ENCODE data around the gene DGKA. TPM values are rescaled to one million over a fixed set of nuclear protein-coding genes. Genes with fewer than 3 reads are reported as not detected.
"Not testable (repeated sequence)": the region's sequence is repeated elsewhere in the genome, so short reads cannot be mapped to it uniquely, and the experiment has no call there.

The DGKA gene
- total RNA-seq: 100 to 1,000 TPM; 541 to 575 TPM

- POLR2A ChIA-PET: interaction anchor here (0.6 to 8.9 kb wide), 16 partner anchors 10 to 754 kb away, joined by 3 to 139 read pairs (median 4); partner anchors contain the start of genes DNAJC14, ORMDL2, RAB5B and RDH5
- H3K4me1 Mint-ChIP-seq (ENCODE audit: low read depth): peaks cover 46% of the 10 kb centered on the region
These were observed at the start of gene DGKA for GRCh38 chr12:55930771-55931316. Gene DGKA (plus strand): TSS chr12:55931162. CDS start chr12:55936504, 5,342 bp downstream.

DNA sequence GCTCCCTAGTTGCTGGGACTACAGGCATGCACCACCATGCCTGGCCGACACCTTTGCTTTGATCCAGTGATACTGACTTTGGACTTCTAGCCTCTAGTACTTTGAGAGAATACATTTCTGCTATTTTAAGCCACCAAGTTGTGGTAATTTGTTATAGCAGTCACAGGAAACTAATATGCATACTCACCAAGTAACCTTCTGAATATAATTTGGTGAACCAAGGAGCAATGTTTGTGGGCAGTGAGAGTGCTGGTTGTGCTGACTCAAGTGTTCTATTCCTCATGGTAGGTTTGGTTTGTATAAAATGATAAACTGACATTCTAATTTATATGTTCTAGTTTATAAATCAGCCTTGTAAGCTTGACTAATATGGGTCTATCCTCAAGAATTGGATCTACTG is 45.8 kb upstream of the DGKA start:
- peak; percentile 36 for ATAC-seq
- DNase-seq: no peak
- H3K27me3 Mint-ChIP-seq (ENCODE audit: low read depth): no peaks in the 10 kb centered on the region
- H3K4me3 Mint-ChIP-seq: no peak overlapping the region
- H3K9me3 Mint-ChIP-seq (ENCODE audit: insufficient read depth): no peaks in the 10 kb centered on the region
- peaks cover 17% of the 10 kb centered on the region for H3K4me1 Mint-ChIP-seq (ENCODE audit: low read depth)
- H3K36me3 Mint-ChIP-seq (ENCODE audit: low read depth): no peaks in the 10 kb centered on the region
- POLR2A ChIA-PET: no interaction called here
- no peak overlapping the region for H3K27ac Mint-ChIP-seq
- CTCF ChIA-PET: no interaction called here

More at GRCh38 chr12:55930771-55931316, at the start of gene DGKA:
- CTCF ChIA-PET: interaction anchor here (0.9 to 2.8 kb wide), 14 partner anchors 9 to 193 kb away, joined by 3 to 18 read pairs (median 4); partner anchors contain the start of genes DNAJC14, ORMDL2, RAB5B and SARNP
- ATAC-seq (peak; percentile 41), DNase-seq (peak; percentile 92)
- Mint-ChIP-seq H3K27ac (peak within 1 kb of the TSS; percentile 99), H3K9me3 (ENCODE audit: insufficient read depth) (no peaks in the 10 kb centered on the region), H3K27me3 (ENCODE audit: low read depth) (no peaks in the 10 kb centered on the region), H3K36me3 (ENCODE audit: low read depth) (peaks cover 66% of the 10 kb centered on the region), H3K4me3 (peak within 1 kb of the TSS; percentile 95)

GRCh38 chr12:55891310-55891709 is 39.7 kb upstream of the DGKA start:
- DNase-seq: no peak
- Mint-ChIP-seq H3K9me3 (ENCODE audit: insufficient read depth) (no peaks in the 10 kb centered on the region), H3K36me3 (ENCODE audit: low read depth) (no peaks in the 10 kb centered on the region), H3K4me1 (ENCODE audit: low read depth) (no peaks in the 10 kb centered on the region), H3K27me3 (ENCODE audit: low read depth) (no peaks in the 10 kb centered on the region), H3K4me3 (no peak overlapping the region), H3K27ac (no peak overlapping the region)
- no peak for ATAC-seq
- ChIA-PET CTCF (no interaction called here), POLR2A (no interaction called here)

DNA sequence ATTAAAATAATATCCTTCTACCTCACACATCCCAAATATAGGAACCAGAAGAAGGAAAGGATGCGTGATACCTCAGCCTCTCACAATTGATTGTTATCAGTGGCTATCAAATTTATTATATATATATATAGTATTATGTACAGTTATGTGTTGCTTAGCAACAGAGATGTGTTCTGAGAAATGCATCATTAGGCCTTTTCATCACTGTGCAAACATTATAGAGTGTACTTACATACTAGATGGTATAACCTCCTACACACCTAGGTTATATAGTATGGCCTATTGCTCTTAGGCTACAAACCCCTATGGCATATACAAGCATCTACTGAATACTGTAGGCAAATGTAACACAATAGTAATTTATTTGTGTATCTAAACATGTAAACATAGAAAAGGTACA is 37.2 kb upstream of the DGKA start:
- CTCF ChIA-PET: no interaction called here
- ATAC-seq (no peak), DNase-seq (no peak)
- no peaks in the 10 kb centered on the region for H3K36me3 Mint-ChIP-seq (ENCODE audit: low read depth)
- no peaks in the 10 kb centered on the region for H3K9me3 Mint-ChIP-seq (ENCODE audit: insufficient read depth)
- H3K4me3 Mint-ChIP-seq: no peak overlapping the region
- no peak overlapping the region for H3K27ac Mint-ChIP-seq
- H3K4me1 Mint-ChIP-seq (ENCODE audit: low read depth): no peaks in the 10 kb centered on the region
- H3K27me3 Mint-ChIP-seq (ENCODE audit: low read depth): no peaks in the 10 kb centered on the region
- POLR2A ChIA-PET: no interaction called here

GRCh38 chr12:55899082-55899481 is 31.9 kb upstream of the DGKA start:
- ChIA-PET POLR2A (interaction anchor here (0.7 kb wide), 1 partner anchor 26 kb away, joined by 3 read pairs; no protein-coding TSS in a partner anchor), CTCF (interaction anchor here (0.8 to 1.5 kb wide), 4 partner anchors 12 to 156 kb away, joined by 3 to 4 read pairs (median 3); partner anchors contain the start of gene ORMDL2)
- Mint-ChIP-seq H3K27ac (peak overlapping the region; percentile 2), H3K36me3 (ENCODE audit: low read depth) (peaks cover 25% of the 10 kb centered on the region), H3K27me3 (ENCODE audit: low read depth) (no peaks in the 10 kb centered on the region), H3K9me3 (ENCODE audit: insufficient read depth) (no peaks in the 10 kb centered on the region), H3K4me3 (no peak overlapping the region), H3K4me1 (ENCODE audit: low read depth) (peaks cover 2% of the 10 kb centered on the region)
- ATAC-seq: no peak
- DNase-seq: no peak

GRCh38 chr12:55901881-55902490 is 29.0 kb upstream of the DGKA start:
- CTCF ChIA-PET: interaction anchor here (1.3 kb wide), 1 partner anchor 24 kb away, joined by 3 read pairs; no protein-coding TSS in a partner anchor
- Mint-ChIP-seq H3K36me3 (ENCODE audit: low read depth) (peaks cover 25% of the 10 kb centered on the region), H3K9me3 (ENCODE audit: insufficient read depth) (no peaks in the 10 kb centered on the region), H3K27me3 (ENCODE audit: low read depth) (no peaks in the 10 kb centered on the region), H3K27ac (no peak overlapping the region), H3K4me3 (no peak overlapping the region), H3K4me1 (ENCODE audit: low read depth) (peaks cover 2% of the 10 kb centered on the region)
- no peak for ATAC-seq
- POLR2A ChIA-PET: no interaction called here
- no peak for DNase-seq

DNA sequence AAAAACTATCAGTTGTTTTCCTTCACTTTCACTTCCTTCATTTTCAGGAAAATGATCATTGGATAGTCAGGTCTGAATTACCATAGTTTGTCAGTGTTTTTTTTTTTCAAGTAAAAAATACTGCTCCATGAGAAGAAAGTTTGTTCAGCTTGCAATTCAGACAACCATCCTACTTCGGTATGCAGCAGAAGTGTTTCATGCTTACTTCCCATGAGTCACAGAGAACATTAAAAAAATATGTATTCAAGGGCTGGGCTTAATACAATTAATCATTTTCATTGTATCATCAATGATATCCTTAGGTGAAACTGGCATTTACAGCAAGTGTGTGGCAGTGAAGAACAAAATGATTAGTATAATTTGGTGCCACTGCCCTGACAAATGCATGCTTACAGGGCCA is 24.9 kb upstream of the DGKA start:
- Mint-ChIP-seq H3K27me3 (ENCODE audit: low read depth) (no peaks in the 10 kb centered on the region), H3K4me3 (no peak overlapping the region), H3K27ac (no peak overlapping the region), H3K36me3 (ENCODE audit: low read depth) (peaks cover 27% of the 10 kb centered on the region), H3K4me1 (ENCODE audit: low read depth) (peaks cover 2% of the 10 kb centered on the region), H3K9me3 (ENCODE audit: insufficient read depth) (no peaks in the 10 kb centered on the region)
- ChIA-PET CTCF (no interaction called here), POLR2A (no interaction called here)
- ATAC-seq (no peak), DNase-seq (no peak)

GRCh38 chr12:55908726-55909512 is 22.0 kb upstream of the DGKA start:
- DNase-seq (no peak), ATAC-seq (no peak)
- Mint-ChIP-seq H3K27ac (peak overlapping the region; percentile 29), H3K4me1 (ENCODE audit: low read depth) (peaks cover 11% of the 10 kb centered on the region), H3K9me3 (ENCODE audit: insufficient read depth) (no peaks in the 10 kb centered on the region), H3K4me3 (no peak overlapping the region), H3K36me3 (ENCODE audit: low read depth) (peaks cover 14% of the 10 kb centered on the region), H3K27me3 (ENCODE audit: low read depth) (no peaks in the 10 kb centered on the region)
- POLR2A ChIA-PET: no interaction called here
- CTCF ChIA-PET: no interaction called here

DNA sequence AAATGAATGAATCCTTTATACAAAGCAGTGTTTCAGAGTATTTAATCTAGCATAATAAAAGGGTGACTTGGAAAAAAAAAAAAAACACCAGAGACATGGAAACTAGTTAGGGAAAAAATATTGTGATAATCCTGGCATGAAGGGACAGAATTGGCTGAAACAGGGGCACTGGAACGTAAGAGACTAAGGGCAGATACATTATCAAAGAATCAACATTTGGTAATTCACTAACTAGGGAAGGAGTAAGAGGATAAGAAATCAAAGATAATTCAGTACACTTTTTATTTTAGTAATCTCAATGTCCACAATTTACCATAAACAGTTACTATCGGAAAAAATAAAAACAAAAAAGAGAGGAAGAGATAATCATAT is 21.5 kb upstream of the DGKA start:
- DNase-seq (no peak), ATAC-seq (no peak)
- Mint-ChIP-seq H3K27ac (peak overlapping the region; percentile 29), H3K4me1 (ENCODE audit: low read depth) (peaks cover 17% of the 10 kb centered on the region), H3K9me3 (ENCODE audit: insufficient read depth) (no peaks in the 10 kb centered on the region), H3K4me3 (no peak overlapping the region), H3K27me3 (ENCODE audit: low read depth) (no peaks in the 10 kb centered on the region), H3K36me3 (ENCODE audit: low read depth) (peaks cover 19% of the 10 kb centered on the region)
- POLR2A ChIA-PET: no interaction called here
- CTCF ChIA-PET: no interaction called here

GRCh38 chr12:55912908-55913307 is 18.1 kb upstream of the DGKA start:
- Mint-ChIP-seq H3K27ac (peak overlapping the region; percentile 16), H3K4me3 (no peak overlapping the region), H3K9me3 (ENCODE audit: insufficient read depth) (no peaks in the 10 kb centered on the region), H3K4me1 (ENCODE audit: low read depth) (peaks cover 33% of the 10 kb centered on the region), H3K36me3 (ENCODE audit: low read depth) (peaks cover 38% of the 10 kb centered on the region), H3K27me3 (ENCODE audit: low read depth) (no peaks in the 10 kb centered on the region)
- ATAC-seq: no peak
- CTCF ChIA-PET: interaction anchor here (0.7 to 1.8 kb wide), 3 partner anchors 27 to 229 kb away, joined by 3 to 7 read pairs (median 4); no protein-coding TSS in a partner anchor
- POLR2A ChIA-PET: interaction anchor here (6.2 kb wide), 1 partner anchor 14 kb away, joined by 34 read pairs; the partner anchor contains the start of gene PYM1
- no peak for DNase-seq

DNA sequence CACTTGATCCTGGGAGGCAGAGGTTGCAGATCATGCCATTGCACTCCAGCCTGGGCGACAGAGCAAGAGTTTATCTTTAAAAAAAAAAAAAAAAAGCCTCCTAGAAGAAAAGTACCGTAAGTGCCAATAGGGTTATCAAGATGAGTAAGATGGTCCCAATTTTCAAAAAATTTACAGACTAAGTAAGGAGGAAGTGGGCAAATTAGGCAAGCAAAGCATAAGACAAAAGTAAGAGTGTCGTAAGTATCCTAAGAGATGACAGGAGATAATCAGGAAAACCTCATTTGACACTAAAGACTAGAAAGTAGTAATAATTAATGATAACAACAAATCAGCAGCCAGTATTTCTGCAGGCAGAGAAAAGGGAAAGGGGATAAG is 15.5 kb upstream of the DGKA start:
- CTCF ChIA-PET: interaction anchor here (4.7 kb wide), 1 partner anchor 11 kb away, joined by 28 read pairs; the partner anchor contains the start of gene PYM1
- Mint-ChIP-seq H3K4me1 (ENCODE audit: low read depth) (peaks cover 35% of the 10 kb centered on the region), H3K4me3 (no peak overlapping the region), H3K36me3 (ENCODE audit: low read depth) (peaks cover 40% of the 10 kb centered on the region), H3K27me3 (ENCODE audit: low read depth) (no peaks in the 10 kb centered on the region), H3K27ac (peak overlapping the region; percentile 15), H3K9me3 (ENCODE audit: insufficient read depth) (no peaks in the 10 kb centered on the region)
- no peak for DNase-seq
- ATAC-seq: no peak
- POLR2A ChIA-PET: interaction anchor here (0.8 to 6.2 kb wide), 5 partner anchors 10 to 21 kb away, joined by 3 to 34 read pairs (median 3); partner anchors contain the start of gene PYM1

DNA sequence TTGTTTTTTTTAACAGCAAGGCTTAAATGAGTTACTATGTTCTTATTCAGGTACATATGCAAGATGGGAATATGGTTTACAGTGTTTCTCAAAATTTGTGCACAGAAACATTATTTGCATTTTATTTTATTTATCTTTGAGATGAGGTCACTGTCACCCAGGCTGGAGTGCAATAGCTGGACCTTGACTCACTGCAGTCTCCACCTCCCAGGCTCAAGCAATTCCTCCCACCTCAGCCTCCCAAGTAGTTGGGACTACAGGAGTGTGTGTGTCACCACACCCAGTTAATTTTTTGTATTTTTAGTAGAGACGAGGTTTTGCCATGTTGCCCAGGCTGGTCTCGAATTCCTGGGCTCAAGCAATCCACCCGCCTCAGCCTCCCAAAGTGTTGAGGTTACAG is 11.9 kb upstream of the DGKA start:
- ATAC-seq; H3K9me3 Mint-ChIP-seq (ENCODE audit: insufficient read depth); H3K4me3 Mint-ChIP-seq; H3K27me3 Mint-ChIP-seq (ENCODE audit: low read depth); CTCF ChIA-PET; H3K27ac Mint-ChIP-seq; DNase-seq: not testable (repeated sequence)
- H3K4me1 Mint-ChIP-seq (ENCODE audit: low read depth): peaks cover 42% of the 10 kb centered on the region
- peaks cover 48% of the 10 kb centered on the region for H3K36me3 Mint-ChIP-seq (ENCODE audit: low read depth)
- POLR2A ChIA-PET: interaction anchor here (1.3 to 6.2 kb wide), 2 partner anchors 7 to 25 kb away, joined by 3 to 34 read pairs; partner anchors contain the start of gene PYM1

Data from activated CD8-positive, alpha-beta T cell treated with anti-CD3 and anti-CD28 coated beads, Interleukin-2, amount 10 ng/mL, durations not matched to agents 7 days and 5 days (primary cell).